HUES48 (cell line): ENCODE results near the gene ZNF75A.

Source experiments
- H3K27ac ChIP-seq: one replicate; pipeline ENCODE4 v1.7.0; 2013; ENCODE audit warnings: low read depth, low read length, inconsistent platforms
- H3K27me3 ChIP-seq: 2 replicates; pipeline ENCODE4 v1.6.1; 2013; ENCODE audit warnings: mild to moderate bottlenecking, low read length; ENCODE audit not compliant: control insufficient read depth, insufficient read depth
- H3K36me3 ChIP-seq: 2 replicates; pipeline ENCODE4 v1.6.1; 2013; ENCODE audit warnings: low read length; ENCODE audit not compliant: control insufficient read depth, insufficient read depth
- H3K4me1 ChIP-seq: 2 replicates; pipeline ENCODE4 v1.6.1; 2013; ENCODE audit warnings: mild to moderate bottlenecking, low read length; ENCODE audit not compliant: control insufficient read depth, insufficient read depth
- H3K4me3 ChIP-seq: 2 replicates; pipeline ENCODE4 v1.5.1; 2013; ENCODE audit warnings: mild to moderate bottlenecking, low read depth, low read length
- H3K9ac ChIP-seq: 2 replicates; pipeline ENCODE4 v1.6.1; 2013; ENCODE audit warnings: mild to moderate bottlenecking, low read depth, low read length, moderate library complexity
- H3K9me3 ChIP-seq: 2 replicates; pipeline ENCODE4 v1.6.1; 2013; ENCODE audit warnings: low read length; ENCODE audit not compliant: control insufficient read depth, insufficient read depth

Gene ZNF75A

DNA sequence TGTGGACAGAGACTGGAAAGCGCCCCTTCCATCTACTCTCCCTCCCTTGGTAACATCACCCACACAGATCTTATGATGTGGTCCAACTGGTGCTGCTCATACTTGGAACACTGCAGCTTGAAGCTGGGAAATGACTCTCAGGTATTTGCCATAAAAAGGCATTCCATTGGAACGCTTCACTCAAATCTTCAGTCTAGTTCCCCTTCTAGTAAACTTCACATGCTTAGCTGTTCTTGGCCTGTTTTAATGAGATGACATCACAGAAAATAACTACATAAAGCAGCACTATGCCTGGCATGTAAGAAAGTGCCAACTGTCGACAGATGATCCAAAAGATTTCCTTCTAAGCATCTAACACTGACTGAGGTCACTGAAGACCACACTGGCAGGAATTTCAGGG is 12.7 kb upstream of the ZNF75A start:
- Histone ChIP-seq H3K9ac (no peak overlapping the region), H3K36me3 (peaks cover 53% of the 10 kb centered on the region), H3K27me3 (no peaks in the 10 kb centered on the region), H3K4me1 (no peaks in the 10 kb centered on the region), H3K27ac (no peak overlapping the region), H3K4me3 (no peak overlapping the region), H3K9me3 (peaks cover 44% of the 10 kb centered on the region)

- Histone ChIP-seq H3K36me3 (peaks cover 32% of the 10 kb centered on the region), H3K4me3 (no peak overlapping the region), H3K9me3 (peaks cover 22% of the 10 kb centered on the region)
Observed at GRCh38 chr16:3295209-3295608, 10.1 kb upstream of the ZNF75A start.

DNA sequence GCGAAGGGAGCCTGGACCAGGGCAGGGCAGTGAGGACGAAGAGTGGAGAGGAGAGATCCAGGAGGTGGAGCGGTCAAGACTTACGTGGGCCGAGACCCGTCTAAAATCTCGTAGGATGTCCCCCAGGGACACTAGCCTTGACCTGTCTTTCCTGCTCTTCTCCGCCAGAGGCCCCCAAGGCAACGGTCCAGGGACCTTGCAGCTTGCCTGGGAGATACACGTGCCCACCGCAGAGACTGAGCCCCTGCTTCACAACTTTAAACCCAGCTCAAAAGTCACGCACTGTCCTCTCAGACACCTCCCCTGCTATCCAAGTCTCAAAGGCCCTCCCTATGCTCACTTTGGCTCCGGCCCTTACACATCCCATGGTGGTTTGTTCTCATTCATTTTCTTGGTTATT is 9.5 kb upstream of the ZNF75A start:
- H3K9ac ChIP-seq: no peak overlapping the region
- no peak overlapping the region for H3K27ac ChIP-seq
- peaks cover 26% of the 10 kb centered on the region for H3K36me3 ChIP-seq
- no peaks in the 10 kb centered on the region for H3K27me3 ChIP-seq
- no peak overlapping the region for H3K4me3 ChIP-seq
- no peaks in the 10 kb centered on the region for H3K4me1 ChIP-seq
- peaks cover 21% of the 10 kb centered on the region for H3K9me3 ChIP-seq

More at GRCh38 chr16:3295209-3295608, 10.1 kb upstream of the ZNF75A start:
- Histone ChIP-seq H3K27ac (no peak overlapping the region), H3K27me3 (no peaks in the 10 kb centered on the region), H3K9ac (no peak overlapping the region), H3K4me1 (no peaks in the 10 kb centered on the region)

- H3K4me3 ChIP-seq: peak overlapping the region; percentile 96
- H3K27me3 ChIP-seq: no peaks in the 10 kb centered on the region
- peak overlapping the region; percentile 90 for H3K9ac ChIP-seq
- peak overlapping the region; percentile 91 for H3K27ac ChIP-seq
- 0 out of 2 replicates have a peak, but pooled peaks cover 4% of the 10 kb centered on the region for H3K4me1 ChIP-seq
- peaks cover 17% of the 10 kb centered on the region for H3K36me3 ChIP-seq
- peaks cover 42% of the 10 kb centered on the region for H3K9me3 ChIP-seq
Observed at GRCh38 chr16:3304370-3304769, 927 bp upstream of the ZNF75A start.

GRCh38 chr16:3306078-3306477 is 781 bp downstream of the ZNF75A start:
- Histone ChIP-seq H3K9ac (no peak overlapping the region), H3K9me3 (peaks cover 41% of the 10 kb centered on the region), H3K36me3 (peaks cover 19% of the 10 kb centered on the region), H3K27ac (peak overlapping the region; percentile 91), H3K4me1 (0 out of 2 replicates have a peak, but pooled peaks cover 4% of the 10 kb centered on the region), H3K27me3 (no peaks in the 10 kb centered on the region), H3K4me3 (peak overlapping the region; percentile 96)

- Histone ChIP-seq H3K4me3 (no peak overlapping the region), H3K36me3 (peaks cover 53% of the 10 kb centered on the region), H3K9me3 (peaks cover 59% of the 10 kb centered on the region), H3K9ac (no peak overlapping the region), H3K27me3 (no peaks in the 10 kb centered on the region), H3K4me1 (no peaks in the 10 kb centered on the region), H3K27ac (no peak overlapping the region)
Observed at GRCh38 chr16:3311496-3311895, 6.2 kb downstream of the ZNF75A start.

GRCh38 chr16:3317315-3317999 is 12.2 kb downstream of the ZNF75A start:
- Histone ChIP-seq H3K9ac (no peak overlapping the region), H3K36me3 (peaks cover 57% of the 10 kb centered on the region), H3K27ac (no peak overlapping the region), H3K4me3 (peak overlapping the region; percentile 5), H3K9me3 (peaks cover 73% of the 10 kb centered on the region), H3K4me1 (no peaks in the 10 kb centered on the region), H3K27me3 (no peaks in the 10 kb centered on the region)

GRCh38 chr16:3321816-3322215 is 16.5 kb downstream of the ZNF75A start:
- Histone ChIP-seq H3K27ac (no peak overlapping the region), H3K4me1 (no peaks in the 10 kb centered on the region), H3K27me3 (no peaks in the 10 kb centered on the region), H3K36me3 (peaks cover 19% of the 10 kb centered on the region), H3K9me3 (peaks cover 57% of the 10 kb centered on the region), H3K9ac (no peak overlapping the region), H3K4me3 (no peak overlapping the region)

DNA sequence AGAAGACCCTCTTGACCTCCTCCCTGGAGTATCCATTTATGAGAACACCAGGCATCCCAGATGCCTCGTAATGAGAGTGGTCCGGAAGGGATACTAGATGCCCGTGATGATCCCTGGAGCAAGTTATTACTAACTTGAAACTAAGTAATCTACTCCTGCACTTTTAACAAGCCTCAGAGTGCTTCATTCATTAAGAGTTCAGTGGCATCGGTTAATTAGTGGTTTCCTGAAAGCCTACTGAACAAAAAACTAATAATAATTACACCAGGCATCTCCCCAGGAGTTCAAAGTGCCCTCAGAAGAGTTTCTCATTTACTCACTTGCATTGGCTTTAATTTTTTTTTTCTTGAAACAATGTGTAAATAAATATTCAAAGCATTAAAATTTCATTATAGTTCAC is 22.2 kb downstream of the ZNF75A start:
- Histone ChIP-seq H3K27me3 (no peaks in the 10 kb centered on the region), H3K9me3 (peaks cover 19% of the 10 kb centered on the region), H3K4me3 (no peak overlapping the region), H3K9ac (no peak overlapping the region), H3K27ac (no peak overlapping the region), H3K4me1 (no peaks in the 10 kb centered on the region), H3K36me3 (no peaks in the 10 kb centered on the region)

GRCh38 chr16:3328104-3328503 is 22.8 kb downstream of the ZNF75A start:
- Histone ChIP-seq H3K4me1 (no peaks in the 10 kb centered on the region), H3K4me3 (no peak overlapping the region), H3K27me3 (no peaks in the 10 kb centered on the region), H3K9ac (no peak overlapping the region), H3K36me3 (no peaks in the 10 kb centered on the region), H3K9me3 (peaks cover 19% of the 10 kb centered on the region), H3K27ac (no peak overlapping the region)

GRCh38 chr16:3328643-3329042 is 23.3 kb downstream of the ZNF75A start:
- H3K27ac ChIP-seq: no peak overlapping the region
- H3K4me1 ChIP-seq: no peaks in the 10 kb centered on the region
- no peaks in the 10 kb centered on the region for H3K36me3 ChIP-seq
- peaks cover 16% of the 10 kb centered on the region for H3K9me3 ChIP-seq
- H3K9ac ChIP-seq: no peak overlapping the region
- no peaks in the 10 kb centered on the region for H3K27me3 ChIP-seq
- no peak overlapping the region for H3K4me3 ChIP-seq
